PFSK-1 (cell line): ENCODE data around the gene SLC4A4.

Experiments
- FOXP2 ChIP-seq: optimal IDR thresholded peaks from 2 replicates; pipeline ENCODE3; 2011; ENCODE audit warnings: borderline replicate concordance, control low read depth, inconsistent platforms; ENCODE audit not compliant: insufficient read depth; ENCODE audit errors: extremely low read length, extremely low read depth
- POLR2AphosphoS5 ChIP-seq: IDR thresholded peaks from 2 replicates; pipeline ENCODE4 v1.6.1; 2012; ENCODE audit warnings: low read depth, mild to moderate bottlenecking, control low read depth, low read length, moderate library complexity
- REST ChIP-seq, 2 experiments: IDR thresholded peaks; 2 replicates each; pipeline versions ENCODE4 v1.6.1 to v1.8.0; 2011 to 2012; ENCODE audit warnings: low read depth in 2 of 2, low read length in 2 of 2, control low read depth in 1 of 2, inconsistent platforms in 1 of 2, mild to moderate bottlenecking in 1 of 2, moderate library complexity in 1 of 2; ENCODE audit not compliant: insufficient read depth in 1 of 2
- SIN3A ChIP-seq: IDR thresholded peaks from 2 replicates; pipeline ENCODE4 v1.6.1; 2012; ENCODE audit warnings: mild to moderate bottlenecking, low read length, moderate library complexity, borderline replicate concordance; ENCODE audit not compliant: insufficient read depth
- TAF1 ChIP-seq: IDR thresholded peaks from 2 replicates; pipeline ENCODE4 v1.6.1; 2012; ENCODE audit warnings: low read length, control low read depth, borderline replicate concordance; ENCODE audit not compliant: insufficient read depth

The SLC4A4 gene

GRCh38 chr4:71592793-71593192 is 254.0 kb downstream of the SLC4A4 start:
- TF ChIP-seq POLR2AphosphoS5, result no peak
- TF ChIP-seq TAF1, result no peak
- TF ChIP-seq REST (IDR thresholded peaks at IDR 0.05; ENCODE audit: insufficient read depth in 1 of 2, low read depth in 2 of 2, low read length in 2 of 2), result no peak
- TF ChIP-seq SIN3A, result no peak
- TF ChIP-seq FOXP2, result no peak

- TF ChIP-seq POLR2AphosphoS5 (no peak), REST (IDR thresholded peaks at IDR 0.05; ENCODE audit: insufficient read depth in 1 of 2, low read depth in 2 of 2, low read length in 2 of 2) (no peak), TAF1 (no peak), FOXP2 (no peak), SIN3A (no peak)
Observed at GRCh38 chr4:71593311-71593710, 254.5 kb downstream of the SLC4A4 start.

GRCh38 chr4:71595576-71596108 is 256.8 kb downstream of the SLC4A4 start:
- TF ChIP-seq POLR2AphosphoS5, result no peak
- no peak for TF ChIP-seq TAF1
- no peak for TF ChIP-seq REST (IDR thresholded peaks at IDR 0.05; ENCODE audit: insufficient read depth in 1 of 2, low read depth in 2 of 2, low read length in 2 of 2)
- no peak for TF ChIP-seq SIN3A
- TF ChIP-seq FOXP2, result no peak

- TF ChIP-seq SIN3A (no peak), TAF1 (no peak), POLR2AphosphoS5 (no peak), FOXP2 (no peak), REST (IDR thresholded peaks at IDR 0.05; ENCODE audit: insufficient read depth in 1 of 2, low read depth in 2 of 2, low read length in 2 of 2) (no peak)
Observed at GRCh38 chr4:71599578-71599977, 260.8 kb downstream of the SLC4A4 start.
